ENCODE results near the gene SLC27A4. TPM values are rescaled to one million over a fixed set of nuclear protein-coding genes. Genes with fewer than 3 reads are reported as not detected.

Gene SLC27A4
- total and polyA plus RNA-seq, 2 of the 13 experiments (the other 11 are each of a cell fraction or from before 2014, with no cell fraction given), result 10.6 to 18.8 TPM

GRCh38 chr9:128325629-128326028 is 14.7 kb upstream of the SLC27A4 start (continued):
- TF ChIP-seq NCOR1 (IDR thresholded peaks at IDR 0.05; ENCODE audit: borderline replicate concordance, low read length) (no peak), SMC3 (IDR thresholded peaks at IDR 0.05; ENCODE audit: low read length) (no peak), ZNF768 (CRISPR knock-in tag; IDR thresholded peaks at IDR 0.05) (no peak), NR1H2 (CRISPR knock-in tag; IDR thresholded peaks at IDR 0.05; ENCODE audit: borderline replicate concordance, low read depth) (no peak), ZNF224 (CRISPR knock-in tag; IDR thresholded peaks at IDR 0.05) (no peak)
- TF ChIP-seq, protein P1, sequence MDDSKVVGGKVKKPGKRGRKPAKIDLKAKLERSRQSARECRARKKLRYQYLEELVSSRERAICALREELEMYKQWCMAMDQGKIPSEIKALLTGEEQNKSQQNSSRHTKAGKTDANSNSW (CRISPR knock-in tag; IDR thresholded peaks at IDR 0.05; ENCODE audit: borderline replicate concordance), result no peak

DNA sequence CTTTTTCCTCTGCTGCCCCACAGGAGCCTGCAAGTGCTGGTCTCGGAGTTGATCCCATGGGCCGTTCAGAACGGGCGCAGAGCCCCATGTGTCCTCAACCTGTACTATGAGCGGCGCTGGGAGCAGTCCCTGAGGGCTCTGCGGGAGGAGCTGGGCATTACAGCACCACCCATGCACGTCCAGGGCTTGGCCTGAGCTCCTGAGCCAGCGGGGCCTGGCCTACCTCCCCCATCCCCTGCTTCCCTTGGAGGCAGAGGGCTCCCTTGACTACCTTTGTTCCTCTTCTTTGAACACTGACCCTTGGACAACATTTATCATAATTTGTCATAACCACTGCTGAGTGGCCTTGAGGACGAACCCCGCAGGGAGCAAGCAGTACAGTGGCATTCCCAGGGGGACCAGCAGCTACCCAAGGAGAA is 6.9 kb upstream of the SLC27A4 start:
- CTCF ChIA-PET (ENCODE audit: low intra/inter-chr PET ratio, low total read pairs), result no interaction called here

More for the DNA sequence above, 6.9 kb upstream of the SLC27A4 start:
- Histone ChIP-seq H3K79me2 (ENCODE audit: insufficient read depth, low read length) (no peaks in the 10 kb centered on the region), H2AFZ (ENCODE audit: low read length) (no peak overlapping the region), H4K20me1 (ENCODE audit: insufficient read depth, low read length) (no peaks in the 10 kb centered on the region), H3K9me3 (ENCODE audit: low read length) (no peaks in the 10 kb centered on the region), H3K4me3 (replicated peaks in 1 of 3; ENCODE audit: insufficient read depth in 1 of 3, low read depth in 2 of 3, low read length in 3 of 3) (no peak overlapping the region), H3K9ac (ENCODE audit: insufficient read depth, low read depth, low read length) (no peak overlapping the region), H3K27me3 (ENCODE audit: control insufficient read depth in 1 of 2, insufficient read depth in 2 of 2, low read length in 2 of 2) (no peaks in the 10 kb centered on the region), H3K36me3 (replicated peaks in 1 of 2; ENCODE audit: control insufficient read depth in 1 of 2, insufficient read depth in 2 of 2, low read length in 2 of 2) (peaks cover 8 to 26% of the 10 kb centered on the region in 2 experiments; a peak in 4 of 5 replicates), H3K27ac (ENCODE audit: extremely low read length, insufficient read depth, low read length) (peak overlapping the region; percentile 21), H3K4me2 (ENCODE audit: low read depth, low read length) (no peak overlapping the region), H3K4me1 (ENCODE audit: insufficient read depth, low read length) (peaks cover 16% of the 10 kb centered on the region)
- DNase-seq (ENCODE audit: low spot score), result peak; percentile 21
- WGBS (ENCODE audit: low lambda C conversion rate), result 80% methylated on average over 1 of the region's 11 CpGs
- in situ Hi-C loops (cut with HindIII; ENCODE audit: extremely low pct_ligation_motif_present, low pct_unique_long_range_greater_than_20kb), result no loop called here
- no peak for TF ChIP-seq MYPOP (CRISPR knock-in tag; IDR thresholded peaks at IDR 0.05)
- TF ChIP-seq SOX5 (CRISPR knock-in tag; IDR thresholded peaks at IDR 0.05; ENCODE audit: borderline replicate concordance), result no peak
- TF ChIP-seq, protein P2, sequence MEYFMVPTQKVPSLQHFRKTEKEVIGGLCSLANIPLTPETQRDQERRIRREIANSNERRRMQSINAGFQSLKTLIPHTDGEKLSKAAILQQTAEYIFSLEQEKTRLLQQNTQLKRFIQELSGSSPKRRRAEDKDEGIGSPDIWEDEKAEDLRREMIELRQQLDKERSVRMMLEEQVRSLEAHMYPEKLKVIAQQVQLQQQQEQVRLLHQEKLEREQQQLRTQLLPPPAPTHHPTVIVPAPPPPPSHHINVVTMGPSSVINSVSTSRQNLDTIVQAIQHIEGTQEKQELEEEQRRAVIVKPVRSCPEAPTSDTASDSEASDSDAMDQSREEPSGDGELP (IDR thresholded peaks at IDR 0.05; ENCODE audit: borderline replicate concordance, low read depth), result no peak
- no peak for TF ChIP-seq ZFP36L2 (CRISPR knock-in tag; IDR thresholded peaks at IDR 0.05)
- no peak for TF ChIP-seq TCF7 (IDR thresholded peaks at IDR 0.05; ENCODE audit: low read depth)
- no peak for TF ChIP-seq HMGA1 (CRISPR knock-in tag; conservative IDR thresholded peaks at IDR 0.05)
- peak; percentile 20; the same call in 1 of the 2 replicates for TF ChIP-seq HNF4A (CRISPR knock-in tag; IDR thresholded peaks at IDR 0.05)
- no peak for TF ChIP-seq ZNF274 (CRISPR knock-in tag; IDR thresholded peaks at IDR 0.05)
- no peak for TF ChIP-seq HBP1 (CRISPR knock-in tag; IDR thresholded peaks at IDR 0.05; ENCODE audit: low read depth)
- TF ChIP-seq ELF1 (CRISPR knock-in tag; IDR thresholded peaks at IDR 0.05), result no peak
- peak; percentile 28; the same call in 1 of the 2 replicates for TF ChIP-seq SALL1 (CRISPR knock-in tag; IDR thresholded peaks at IDR 0.05)
- TF ChIP-seq, protein P3, sequence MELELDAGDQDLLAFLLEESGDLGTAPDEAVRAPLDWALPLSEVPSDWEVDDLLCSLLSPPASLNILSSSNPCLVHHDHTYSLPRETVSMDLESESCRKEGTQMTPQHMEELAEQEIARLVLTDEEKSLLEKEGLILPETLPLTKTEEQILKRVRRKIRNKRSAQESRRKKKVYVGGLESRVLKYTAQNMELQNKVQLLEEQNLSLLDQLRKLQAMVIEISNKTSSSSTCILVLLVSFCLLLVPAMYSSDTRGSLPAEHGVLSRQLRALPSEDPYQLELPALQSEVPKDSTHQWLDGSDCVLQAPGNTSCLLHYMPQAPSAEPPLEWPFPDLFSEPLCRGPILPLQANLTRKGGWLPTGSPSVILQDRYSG (CRISPR knock-in tag; IDR thresholded peaks at IDR 0.05), result no peak
- POLR2A ChIA-PET, result interaction anchor here (0.8 to 1.3 kb wide), 2 partner anchors 27 to 57 kb away, joined by 3 to 4 read pairs; partner anchors contain the start of genes GOLGA2 and SWI5
- BruUV-seq (replicated peaks), result no TSS peak
- intact Hi-C loops (cut with micrococcal nuclease; ENCODE audit: unreplicated experiment), result no loop called here
- ATAC-seq, result peak; percentile 54
- FAIRE-seq, result no peak
